BLaER1 (cell line): ENCODE data around the gene UBE2U.
A peak's percentile ranks its signal among the peaks of the same experiment; 100 is the strongest.
"Not testable (repeated sequence)": the region's sequence is repeated elsewhere in the genome, so short reads cannot be mapped to it uniquely, and the experiment has no call there.

Source experiments
- H3K27ac ChIP-seq: shearing (Covaris generic); formaldehyde crosslinking; 2 replicates; pipeline ENCODE4 v1.8.1; 2022
- H3K27me3 ChIP-seq: shearing (Covaris generic); formaldehyde crosslinking; 2 replicates; pipeline ENCODE4 v1.8.1; 2022
- H3K36me3 ChIP-seq: shearing (Covaris generic); formaldehyde crosslinking; 2 replicates; pipeline ENCODE4 v1.8.1; 2022
- H3K4me1 ChIP-seq: shearing (Covaris generic); formaldehyde crosslinking; 2 replicates; pipeline ENCODE4 v1.8.1; 2022
- H3K4me2 ChIP-seq: shearing (Covaris generic); formaldehyde crosslinking; 2 replicates; pipeline ENCODE4 v1.8.1; 2022
- H3K4me3 ChIP-seq: shearing (Covaris generic); formaldehyde crosslinking; 2 replicates; pipeline ENCODE4 v1.8.1; 2022
- H3K9ac ChIP-seq: shearing (Covaris generic); formaldehyde crosslinking; 2 replicates; pipeline ENCODE4 v1.8.1; 2022
- H3K9me3 ChIP-seq: shearing (Covaris generic); formaldehyde crosslinking; 2 replicates; pipeline ENCODE4 v1.8.1; 2022
- H4K20me1 ChIP-seq: shearing (Covaris generic); formaldehyde crosslinking; 2 replicates; pipeline ENCODE4 v1.8.1; 2022
- Cebpa-rat ChIP-seq: shearing (Covaris generic); IDR thresholded peaks from 2 replicates; pipeline ENCODE4 v1.8.1; 2022

UBE2U gene

DNA sequence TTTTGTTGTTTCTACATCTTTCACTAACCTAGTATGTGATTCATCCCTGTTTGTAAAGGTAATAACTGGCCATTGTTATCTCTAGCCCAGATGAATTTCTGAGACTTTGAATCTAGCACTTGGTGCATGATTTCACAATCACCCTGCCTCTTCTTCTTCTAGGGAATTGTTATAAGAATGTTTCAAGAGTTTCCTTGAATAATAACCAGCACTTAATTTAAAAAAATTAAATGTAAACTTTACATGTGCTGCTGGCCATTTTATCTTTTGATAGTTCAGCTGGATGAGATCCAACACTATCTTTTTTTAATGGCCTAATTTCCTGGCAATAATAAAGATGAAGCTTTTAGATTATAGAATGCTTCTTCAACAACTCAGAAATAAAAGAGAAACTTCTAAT lies 31.8 kb downstream of the UBE2U start:
- H3K4me2 ChIP-seq = no peak overlapping the region
- no peak overlapping the region for H3K4me3 ChIP-seq
- H3K9ac ChIP-seq = no peak overlapping the region
- peaks cover 13% of the 10 kb centered on the region for H3K4me1 ChIP-seq
- H3K36me3 ChIP-seq = no peaks in the 10 kb centered on the region
- no peak; the same call in 1 of the 2 replicates for TF ChIP-seq Cebpa-rat
- H3K9me3 ChIP-seq = no peaks in the 10 kb centered on the region
- H3K27me3 ChIP-seq = no peaks in the 10 kb centered on the region
- H4K20me1 ChIP-seq = no peaks in the 10 kb centered on the region
- no peak overlapping the region for H3K27ac ChIP-seq

GRCh38 chr1:64235910-64236309 lies 32.5 kb downstream of the UBE2U start:
- no peak overlapping the region for H3K27ac ChIP-seq
- H3K4me2 ChIP-seq = no peak overlapping the region
- H3K9me3 ChIP-seq = no peaks in the 10 kb centered on the region
- TF ChIP-seq Cebpa-rat = no peak
- H3K9ac ChIP-seq = no peak overlapping the region
- H3K4me1 ChIP-seq = peaks cover 9% of the 10 kb centered on the region
- no peak overlapping the region for H3K4me3 ChIP-seq
- no peaks in the 10 kb centered on the region for H4K20me1 ChIP-seq
- no peaks in the 10 kb centered on the region for H3K27me3 ChIP-seq
- H3K36me3 ChIP-seq = no peaks in the 10 kb centered on the region

GRCh38 chr1:64236541-64236954 lies 33.1 kb downstream of the UBE2U start:
- no peak for TF ChIP-seq Cebpa-rat
- Histone ChIP-seq H3K27ac (no peak overlapping the region), H3K27me3 (no peaks in the 10 kb centered on the region), H3K9me3 (no peaks in the 10 kb centered on the region), H3K36me3 (no peaks in the 10 kb centered on the region), H3K4me3 (no peak overlapping the region), H3K4me1 (peaks cover 2% of the 10 kb centered on the region; the same call in 1 of the 2 replicates), H3K4me2 (no peak overlapping the region), H4K20me1 (no peaks in the 10 kb centered on the region), H3K9ac (no peak overlapping the region)

GRCh38 chr1:64239519-64239918 lies 36.1 kb downstream of the UBE2U start:
- not testable (repeated sequence) for H3K36me3 ChIP-seq, H3K27me3 ChIP-seq, H3K4me3 ChIP-seq, H3K9ac ChIP-seq, H3K4me2 ChIP-seq, H3K4me1 ChIP-seq, H3K9me3 ChIP-seq, H3K27ac ChIP-seq, H4K20me1 ChIP-seq

GRCh38 chr1:64240206-64240605 lies 36.8 kb downstream of the UBE2U start:
- Histone ChIP-seq H3K36me3 (no peaks in the 10 kb centered on the region), H4K20me1 (no peaks in the 10 kb centered on the region), H3K27ac (no peak overlapping the region), H3K27me3 (no peaks in the 10 kb centered on the region), H3K9me3 (no peaks in the 10 kb centered on the region), H3K4me2 (no peak overlapping the region), H3K9ac (no peak overlapping the region), H3K4me1 (peaks cover 9% of the 10 kb centered on the region), H3K4me3 (no peak overlapping the region)
- TF ChIP-seq Cebpa-rat = no peak

GRCh38 chr1:64241069-64241468 lies 37.6 kb downstream of the UBE2U start:
- TF ChIP-seq Cebpa-rat = no peak
- H3K4me1 ChIP-seq = peaks cover 15% of the 10 kb centered on the region
- H3K9ac ChIP-seq = no peak overlapping the region
- no peaks in the 10 kb centered on the region for H3K27me3 ChIP-seq
- no peaks in the 10 kb centered on the region for H3K36me3 ChIP-seq
- no peak overlapping the region for H3K4me3 ChIP-seq
- no peak overlapping the region for H3K4me2 ChIP-seq
- H4K20me1 ChIP-seq = no peaks in the 10 kb centered on the region
- no peak overlapping the region for H3K27ac ChIP-seq
- no peaks in the 10 kb centered on the region for H3K9me3 ChIP-seq

DNA sequence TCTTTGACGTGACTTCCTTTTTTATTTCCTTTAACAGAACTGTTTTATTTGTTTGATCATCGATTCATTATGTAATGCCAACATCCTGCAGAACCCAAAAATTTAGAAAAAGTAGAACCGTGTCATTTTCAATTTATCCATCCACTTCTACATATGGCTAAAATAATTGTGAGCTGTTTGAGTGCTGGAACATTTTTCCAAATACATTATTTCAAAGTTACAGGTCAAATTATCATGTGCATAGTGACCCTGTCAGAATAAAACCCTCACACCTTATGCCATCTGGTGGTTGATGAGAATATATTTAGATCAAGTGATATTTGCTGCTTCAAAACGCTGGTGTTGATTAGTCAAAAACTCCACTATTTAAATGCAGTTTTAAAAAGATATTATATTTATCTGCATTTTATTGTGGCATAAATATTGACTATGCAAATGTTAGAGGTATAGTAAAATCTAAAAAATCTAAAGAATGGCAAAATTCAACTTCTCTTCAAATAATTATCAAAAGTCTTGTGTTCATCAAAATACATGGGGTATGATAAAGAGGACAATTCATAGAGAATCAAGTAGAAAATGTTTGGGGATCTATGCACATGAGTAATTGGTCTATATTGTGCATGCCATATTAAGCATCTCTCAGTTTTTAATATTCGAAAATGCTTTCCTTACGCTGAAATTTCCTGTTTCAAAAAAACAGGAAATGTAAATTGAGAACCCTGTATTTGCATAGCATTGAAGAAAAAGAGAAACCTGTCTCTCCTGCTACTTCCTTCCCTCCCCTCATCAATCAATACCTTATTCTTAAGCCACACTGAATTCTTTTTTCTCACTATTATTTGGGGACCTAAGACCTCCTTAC lies 39.7 kb downstream of the UBE2U start:
- Histone ChIP-seq H4K20me1 (no peaks in the 10 kb centered on the region), H3K27ac (no peak overlapping the region), H3K4me1 (peaks cover 15% of the 10 kb centered on the region), H3K27me3 (no peaks in the 10 kb centered on the region), H3K9ac (no peak overlapping the region), H3K4me3 (no peak overlapping the region), H3K9me3 (no peaks in the 10 kb centered on the region), H3K36me3 (no peaks in the 10 kb centered on the region), H3K4me2 (peak overlapping the region; percentile 66)
- TF ChIP-seq Cebpa-rat = no peak

GRCh38 chr1:64243757-64244080 lies 40.3 kb downstream of the UBE2U start:
- H3K4me3 ChIP-seq = no peak overlapping the region
- H3K9ac ChIP-seq = no peak overlapping the region
- H3K4me1 ChIP-seq = peaks cover 15% of the 10 kb centered on the region
- H3K27ac ChIP-seq = no peak overlapping the region
- no peaks in the 10 kb centered on the region for H3K36me3 ChIP-seq
- H3K4me2 ChIP-seq = peak overlapping the region; percentile 66
- H3K9me3 ChIP-seq = no peaks in the 10 kb centered on the region
- no peaks in the 10 kb centered on the region for H4K20me1 ChIP-seq
- no peaks in the 10 kb centered on the region for H3K27me3 ChIP-seq
- TF ChIP-seq Cebpa-rat = no peak

- peak overlapping the region; percentile 55 for H3K4me2 ChIP-seq
- no peaks in the 10 kb centered on the region for H3K36me3 ChIP-seq
- H3K27ac ChIP-seq = no peak overlapping the region
These were observed 42.1 kb downstream of the UBE2U start for GRCh38 chr1:64245495-64245894.

DNA sequence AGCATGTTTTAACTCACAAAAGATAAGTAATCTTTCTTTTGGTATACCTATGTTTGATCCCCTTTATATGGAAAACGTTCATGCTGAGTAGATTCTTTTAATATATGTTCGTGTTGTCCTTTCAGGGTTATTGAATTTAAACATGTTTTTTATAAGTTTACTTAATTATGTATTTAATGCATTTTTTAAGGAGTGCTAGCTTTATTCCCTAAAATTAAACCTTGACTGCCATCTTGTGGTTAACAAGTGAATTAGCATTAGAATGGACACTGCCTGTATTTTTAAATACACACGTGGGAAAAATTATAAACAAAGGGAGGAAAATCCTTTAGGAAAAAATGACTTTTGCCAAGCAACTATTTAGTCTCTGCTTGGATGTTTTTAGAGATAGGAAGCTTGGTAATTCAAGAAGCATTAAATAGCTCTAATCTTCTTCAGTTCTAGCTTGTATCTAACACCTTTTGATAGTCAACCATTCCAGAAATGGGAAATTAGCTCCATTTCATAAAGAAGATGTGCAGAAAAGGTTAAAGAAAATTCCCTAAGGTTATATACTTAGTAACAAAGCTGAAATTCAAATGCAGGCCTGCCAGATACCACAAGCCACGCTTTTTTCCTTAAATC lies 43.0 kb downstream of the UBE2U start:
- no peak overlapping the region for H3K9ac ChIP-seq
- no peaks in the 10 kb centered on the region for H3K27me3 ChIP-seq
- no peak overlapping the region for H3K4me2 ChIP-seq
- peaks cover 15% of the 10 kb centered on the region for H3K4me1 ChIP-seq
- no peaks in the 10 kb centered on the region for H4K20me1 ChIP-seq
- H3K4me3 ChIP-seq = no peak overlapping the region
- TF ChIP-seq Cebpa-rat = no peak
- no peaks in the 10 kb centered on the region for H3K36me3 ChIP-seq
- no peak overlapping the region for H3K27ac ChIP-seq
- H3K9me3 ChIP-seq = no peaks in the 10 kb centered on the region

More at GRCh38 chr1:64245495-64245894, 42.1 kb downstream of the UBE2U start:
- Histone ChIP-seq H3K4me3 (no peak overlapping the region), H3K4me1 (peaks cover 15% of the 10 kb centered on the region), H3K27me3 (no peaks in the 10 kb centered on the region), H3K9ac (no peak overlapping the region), H4K20me1 (no peaks in the 10 kb centered on the region), H3K9me3 (no peaks in the 10 kb centered on the region)
- no peak for TF ChIP-seq Cebpa-rat
